HG03095 (cell line): Measurements from ENCODE around the gene TAF12.
"Not testable (repeated sequence)": the region's sequence is repeated elsewhere in the genome, so short reads cannot be mapped to it uniquely, and the experiment has no call there.

ENCODE experiments used
- ATAC-seq: cut with Tn5 transposase; IDR thresholded peaks from one replicate; pipeline ENCODE4 v1.9.1; 2021; ENCODE audit warnings: moderate library complexity; ENCODE audit not compliant: unreplicated experiment

The TAF12 gene

GRCh38 chr1:28645406-28645805, 2.5 kb upstream of the TAF12 start:
- ATAC-seq = not testable (repeated sequence)

GRCh38 chr1:28644494-28644893, 1.6 kb upstream of the TAF12 start:
- ATAC-seq = no peak

GRCh38 chr1:28642056-28642846, 616 bp downstream of the TAF12 start:
- ATAC-seq = peak; percentile 5

- ATAC-seq = no peak
Observed at GRCh38 chr1:28640766-28641165, 2.1 kb downstream of the TAF12 start.

DNA sequence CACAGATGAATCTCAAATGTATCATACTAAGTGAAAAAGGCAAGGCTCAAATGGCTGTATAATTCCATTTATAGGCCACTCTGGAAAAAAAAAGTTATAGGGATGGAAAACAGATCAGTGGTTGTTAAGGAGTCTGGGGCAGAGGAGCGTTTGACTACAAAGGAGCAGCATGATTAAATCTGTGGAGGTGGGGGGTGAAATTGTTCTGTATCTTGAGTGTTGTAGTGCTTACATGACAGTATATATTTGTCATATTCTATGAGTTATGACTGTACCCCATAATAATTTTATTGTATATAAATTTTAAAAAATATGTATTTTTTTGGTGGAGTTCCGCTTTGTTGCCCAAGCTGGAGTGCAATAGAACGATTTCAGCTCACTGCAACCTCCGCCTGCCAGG, 10.3 kb downstream of the TAF12 start:
- ATAC-seq = no peak

DNA sequence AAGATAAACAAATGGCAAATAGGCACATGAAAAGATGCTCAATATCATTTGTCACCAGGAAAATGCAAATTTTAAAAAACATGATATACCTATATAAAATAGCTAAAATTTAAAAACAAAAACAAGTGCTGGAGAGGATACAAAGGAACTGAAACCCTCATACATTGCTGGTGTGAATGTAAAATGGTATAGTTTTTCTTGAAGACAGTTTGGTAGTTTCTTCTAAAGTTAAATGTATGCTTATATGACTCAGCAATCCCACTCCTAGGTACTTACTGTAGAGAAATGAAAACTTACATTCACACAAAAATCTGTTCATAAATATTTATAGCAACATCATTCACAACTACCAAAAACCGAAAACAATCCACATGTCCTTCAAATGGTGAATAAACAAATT, 11.2 kb downstream of the TAF12 start:
- ATAC-seq = no peak

DNA sequence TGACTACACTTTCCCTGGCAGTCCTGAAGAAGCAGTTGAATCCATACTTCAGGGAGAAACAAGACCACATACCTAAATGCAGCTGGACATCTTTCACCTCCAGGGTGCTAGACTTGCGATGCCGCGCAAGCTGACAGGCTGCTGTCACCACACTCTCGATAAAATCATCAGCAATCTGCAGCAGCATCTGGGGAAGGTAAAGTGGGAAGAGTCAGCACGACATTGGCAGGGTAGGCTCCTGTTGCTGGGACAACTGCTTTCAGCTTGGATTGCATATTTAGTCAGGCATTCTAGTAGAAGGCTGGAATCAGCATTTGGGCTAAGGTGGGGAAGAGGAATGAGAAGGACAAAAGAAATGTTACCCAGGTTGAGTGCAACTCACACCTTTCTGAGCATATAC, 29.7 kb downstream of the TAF12 start:
- ATAC-seq = no peak

GRCh38 chr1:28606771-28607170, 36.1 kb downstream of the TAF12 start:
- ATAC-seq = no peak

DNA sequence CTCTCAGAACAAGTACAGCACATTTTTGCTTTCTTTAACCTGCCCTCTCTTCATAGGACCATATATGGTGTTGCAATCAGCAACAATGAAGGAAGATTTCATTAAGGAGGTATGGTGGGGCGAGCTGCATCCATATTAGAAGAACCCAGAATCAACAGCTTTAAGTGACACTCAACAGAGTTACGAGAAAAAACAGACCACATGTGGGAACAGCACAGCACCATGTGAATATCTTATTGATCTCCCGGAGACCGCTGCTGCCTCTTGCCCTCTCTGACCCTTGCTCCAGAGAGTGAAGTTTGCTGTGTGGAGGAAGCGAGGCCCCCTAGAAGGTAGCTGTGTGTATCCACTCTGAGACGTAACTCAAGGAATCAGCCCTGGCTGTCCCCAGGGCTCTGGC, 37.9 kb downstream of the TAF12 start:
- no peak for ATAC-seq

DNA sequence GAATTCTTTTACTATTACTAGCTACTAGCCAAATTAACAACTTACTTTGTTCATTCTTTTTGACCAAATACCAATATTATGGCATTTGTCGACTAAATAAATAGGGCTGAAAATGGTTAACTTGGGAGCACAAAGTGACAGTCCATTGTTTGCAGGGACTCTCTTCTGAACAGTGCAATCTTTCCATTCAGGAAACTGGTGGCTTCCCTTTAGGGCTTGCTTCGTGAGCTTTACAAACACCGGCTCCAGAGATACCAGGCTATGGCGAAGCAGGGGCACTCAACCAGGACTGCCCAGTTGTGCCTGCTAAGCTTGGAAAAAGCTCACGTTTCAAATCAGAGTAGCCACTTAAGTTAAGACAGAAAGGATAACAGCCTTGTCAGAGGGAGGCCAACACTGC, 38.5 kb downstream of the TAF12 start:
- ATAC-seq = no peak

DNA sequence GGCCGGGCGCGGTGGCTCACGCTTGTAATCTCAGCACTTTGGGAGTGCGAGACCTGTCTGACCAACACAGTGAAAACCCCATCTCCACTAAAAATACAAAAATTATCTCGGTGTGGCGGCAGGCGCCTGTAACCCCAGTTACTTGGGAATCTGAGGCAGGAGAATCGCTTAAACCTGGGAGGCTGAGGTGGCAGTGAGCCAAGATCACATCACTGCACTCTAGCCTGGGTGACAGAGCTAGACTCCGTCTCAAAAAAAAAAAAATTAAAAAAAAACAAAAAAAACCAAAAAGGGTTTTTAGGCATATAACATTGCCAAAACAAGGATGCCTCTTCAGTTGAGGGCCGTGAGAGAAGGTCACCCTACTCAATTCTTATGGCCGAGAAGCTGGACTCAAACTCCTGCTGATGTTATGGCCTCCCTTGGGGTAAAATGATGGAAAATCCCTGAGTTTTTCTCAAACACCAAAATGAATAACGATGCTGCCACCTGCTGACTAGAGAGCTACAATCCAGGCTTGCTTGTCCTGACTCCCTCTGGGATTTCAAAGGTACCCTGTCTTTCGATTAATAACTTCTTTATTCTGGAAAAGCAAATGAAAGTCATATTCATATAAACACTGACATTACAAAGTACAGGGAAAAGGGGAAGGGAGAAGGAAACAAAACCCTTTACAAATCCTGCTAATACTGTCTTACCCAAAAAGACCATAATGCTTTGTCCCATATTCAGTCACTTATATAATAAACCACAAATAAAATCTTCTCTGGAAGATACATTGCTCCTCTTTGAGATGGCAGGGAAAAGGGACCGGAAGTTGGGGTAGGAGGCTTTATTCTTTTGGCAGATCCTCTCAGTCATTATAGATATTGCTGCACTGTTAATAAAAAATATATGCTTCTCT, 40.1 kb downstream of the TAF12 start:
- ATAC-seq = no peak

DNA sequence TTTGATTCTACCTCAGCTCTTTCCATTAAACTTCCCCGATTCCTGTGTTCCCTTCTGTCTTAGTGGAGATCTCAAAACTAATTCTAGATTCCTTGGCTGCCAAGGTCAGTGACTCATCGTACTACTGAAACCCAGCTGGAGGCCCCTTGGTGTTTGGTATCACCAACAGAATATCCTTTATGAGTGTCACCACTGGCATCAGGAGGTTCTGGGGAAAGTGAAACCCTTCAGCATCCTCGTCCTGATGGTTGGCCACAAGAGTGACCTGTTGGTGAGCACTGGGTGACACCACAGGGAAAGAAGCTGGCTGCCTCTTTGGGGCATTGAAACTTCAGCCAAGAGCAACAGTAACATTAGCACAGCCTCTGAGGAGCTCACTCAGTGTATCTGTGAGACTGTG, 41.2 kb downstream of the TAF12 start:
- ATAC-seq = no peak

GRCh38 chr1:28596276-28596675, 46.6 kb downstream of the TAF12 start:
- not testable (repeated sequence) for ATAC-seq

DNA sequence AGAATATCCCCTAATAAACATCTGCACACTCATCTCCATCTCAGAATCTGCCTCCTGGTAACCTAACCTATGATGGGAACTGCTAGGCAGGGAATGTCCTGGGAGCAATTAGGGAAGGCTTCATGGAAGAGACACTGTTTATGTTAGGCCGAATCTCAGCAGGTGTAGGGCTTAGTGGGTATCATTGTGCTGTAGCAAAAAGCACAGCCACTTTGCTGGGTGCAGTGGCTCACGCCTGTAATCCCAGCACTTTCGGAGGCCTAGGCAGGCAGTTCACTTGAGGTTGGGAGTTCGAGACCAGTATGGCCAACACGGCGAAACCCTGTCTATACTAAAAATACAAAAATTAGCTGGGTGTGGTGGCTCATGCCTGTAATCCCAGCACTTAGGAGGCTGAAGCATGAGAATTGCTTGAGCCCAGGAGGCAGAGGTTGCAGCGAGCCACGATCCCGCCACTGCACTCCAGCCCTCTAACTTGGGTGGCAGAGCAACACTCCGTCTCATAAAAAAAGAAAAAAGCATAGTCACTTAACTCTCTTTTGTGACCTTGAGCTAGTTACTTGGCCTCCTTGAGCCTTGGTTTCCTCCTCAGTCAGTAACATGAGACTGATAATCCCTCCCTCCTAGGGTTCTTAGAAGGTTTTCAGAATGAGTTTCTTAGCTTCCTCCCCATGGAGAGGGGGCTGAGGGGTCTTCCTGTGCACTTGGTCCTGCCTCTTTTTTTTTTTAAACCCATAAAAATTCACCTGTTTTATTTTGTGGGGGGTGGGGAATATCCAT, 47.3 kb downstream of the TAF12 start:
- ATAC-seq = no peak

DNA sequence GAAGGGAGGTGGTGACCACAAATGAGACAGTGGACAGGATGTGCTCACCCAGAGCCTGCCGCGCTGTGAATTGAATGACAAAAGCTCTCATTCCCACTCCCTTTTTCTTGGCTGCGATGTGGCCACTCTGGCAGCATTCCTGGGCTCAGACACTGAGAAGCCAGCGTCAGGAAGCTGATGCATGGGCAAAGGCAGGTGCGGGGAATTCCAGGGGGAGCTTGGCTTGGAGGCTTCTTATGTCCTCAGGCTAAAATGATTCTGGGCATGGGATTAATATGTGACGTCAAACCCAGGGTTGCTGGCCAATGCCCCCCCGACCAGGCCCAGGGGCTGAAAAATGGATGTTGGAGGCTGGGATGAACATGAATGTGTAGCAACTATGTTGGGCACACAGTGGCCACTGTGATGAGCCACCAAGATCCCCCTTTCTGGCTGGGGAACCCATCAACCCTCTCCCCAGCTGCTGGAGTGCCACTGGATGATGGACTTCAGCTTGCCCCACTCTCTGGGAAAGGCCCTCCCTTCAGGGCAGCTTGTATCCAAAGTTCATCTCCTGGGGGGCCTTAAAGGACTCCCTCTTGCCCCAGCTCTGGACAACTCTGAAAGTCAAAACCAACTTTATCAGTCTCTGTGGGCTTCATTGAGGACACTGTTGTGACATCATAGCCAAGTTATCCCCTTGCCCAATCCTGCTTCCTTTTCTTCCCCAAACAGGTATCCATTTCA, 48.0 kb downstream of the TAF12 start:
- ATAC-seq = not testable (repeated sequence)

DNA sequence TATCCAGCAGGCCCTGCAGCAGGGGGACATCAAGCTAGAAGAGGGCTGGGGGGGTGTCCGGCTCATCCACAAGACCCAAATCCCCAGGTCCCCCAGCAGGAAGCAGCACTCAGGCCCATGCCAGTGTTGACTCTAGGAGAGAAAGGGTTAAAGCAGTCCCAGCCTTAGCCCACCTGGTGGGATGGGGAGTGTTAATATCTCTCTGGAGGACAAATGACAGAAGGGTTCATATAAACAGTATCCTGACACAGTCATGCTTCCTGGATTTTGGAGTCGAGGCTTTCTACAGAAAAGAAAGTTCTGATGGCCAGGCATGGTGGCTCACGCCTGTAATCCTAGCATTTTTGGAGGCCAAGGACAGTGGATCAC, 48.9 kb downstream of the TAF12 start:
- not testable (repeated sequence) for ATAC-seq

DNA sequence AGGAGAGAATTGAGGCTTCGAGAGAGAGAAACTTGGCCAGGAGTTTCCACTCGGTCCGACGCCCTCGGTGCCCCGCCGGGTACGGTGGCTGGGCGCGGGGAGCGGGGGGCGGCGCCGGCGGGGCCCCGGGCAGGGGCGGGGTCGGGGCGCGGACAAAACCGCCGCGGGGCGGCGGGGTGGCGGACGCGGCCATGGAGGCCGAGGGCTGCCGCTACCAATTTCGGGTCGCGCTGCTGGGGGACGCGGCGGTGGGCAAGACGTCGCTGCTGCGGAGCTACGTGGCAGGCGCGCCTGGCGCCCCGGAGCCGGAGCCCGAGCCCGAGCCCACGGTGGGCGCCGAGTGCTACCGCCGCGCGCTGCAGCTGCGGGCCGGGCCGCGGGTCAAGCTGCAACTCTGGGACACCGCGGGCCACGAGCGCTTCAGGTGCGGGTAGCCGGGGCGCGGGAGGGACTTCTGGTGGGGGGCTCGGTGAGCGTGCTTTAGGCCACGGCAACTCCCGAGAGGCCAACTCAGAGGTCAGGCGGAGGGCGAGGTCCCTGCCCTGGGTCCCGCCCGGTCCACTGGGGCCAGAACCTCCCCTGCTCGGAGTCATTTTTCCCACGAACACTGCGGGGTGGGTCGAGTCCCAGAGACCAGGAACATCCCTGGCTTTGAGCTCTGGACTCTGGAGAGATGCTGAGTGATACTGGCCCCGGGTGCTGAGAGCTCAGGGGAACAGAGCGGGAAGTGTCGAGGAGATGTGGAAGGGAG, 50.4 kb downstream of the TAF12 start:
- ATAC-seq = peak; percentile 61

GRCh38 chr1:28591708-28592320, 51.1 kb downstream of the TAF12 start, which contains the start of gene RAB42:
Gene RAB42 (plus strand): TSS chr1:28592265. CDS start chr1:28592512, 247 bp downstream.
- ATAC-seq = peak; percentile 39
